Gastrocnemius medialis (tissue), 4 donors: ENCODE measurements around the gene NUMB. TPM values are rescaled to one million over a fixed set of nuclear protein-coding genes. Genes with fewer than 3 reads are reported as not detected.

Experiments used
- ATAC-seq, 2 donors: fragments of 150-250 bp; one replicate each; pipeline ENCODE4 v1.9.1; 2016
- DNase-seq, 2 donors: peaks; one replicate each; pipeline ENCODE4 v3.0.0-alpha.2; 2019
- H3K27ac ChIP-seq, 4 donors: fragments of 200-600 bp; sonication (generic); 1 replicate in 1 of 4; 2 replicates in 3 of 4; pipeline ENCODE4 v1.5.1; 2016 to 2018; ENCODE audit warnings: mild to moderate bottlenecking in 2 of 4, moderate library complexity in 1 of 4
- H3K27me3 ChIP-seq, 3 donors: fragments of 200-600 bp; sonication (generic) in 2 of 3; 1 replicate in 1 of 3; 2 replicates in 2 of 3; pipeline versions ENCODE4 v1.5.1 to v1.6.0; 2016 to 2019; ENCODE audit warnings: mild to moderate bottlenecking in 1 of 3, moderate library complexity in 1 of 3
- H3K36me3 ChIP-seq, 2 donors: fragments of 200-600 bp; sonication (generic) in 1 of 2; one replicate each; pipeline ENCODE4 v1.5.1; 2017 to 2018
- H3K4me1 ChIP-seq, 2 donors: fragments of 200-600 bp; sonication (generic) in 1 of 2; one replicate each; pipeline ENCODE4 v1.5.1; 2016 to 2017; ENCODE audit warnings: mild to moderate bottlenecking in 2 of 2
- H3K4me3 ChIP-seq, 4 donors: fragments of 200-600 bp; sonication (generic) in 3 of 4; 1 replicate in 1 of 4; 2 replicates in 3 of 4; pipeline ENCODE4 v1.5.1; 2016 to 2019; ENCODE audit warnings: mild to moderate bottlenecking in 2 of 4
- H3K9me3 ChIP-seq, 3 donors: fragments of 200-600 bp; sonication (generic) in 2 of 3; 1 replicate in 1 of 3; 2 replicates in 2 of 3; pipeline ENCODE4 v1.5.1; 2016 to 2019
- CTCF ChIP-seq, 5 experiments: fragments of 450-650 bp in 3 of 5; fragments of 200-600 bp in 2 of 5; sonication (generic) in 2 of 5; IDR thresholded peaks in 4 of 5; conservative IDR thresholded peaks in 1 of 5; 1 replicate in 4 of 5; 2 replicates in 1 of 5; pipeline ENCODE4 v1.5.1; 2016 to 2019; ENCODE audit warnings: antibody characterized with exemption in 5 of 5, mild to moderate bottlenecking in 3 of 5, moderate library complexity in 3 of 5
- POLR2A ChIP-seq, 2 donors: fragments of 450-650 bp; IDR thresholded peaks; one replicate each; pipeline ENCODE4 v1.6.1; 2017; ENCODE audit warnings: antibody characterized with exemption in 2 of 2, mild to moderate bottlenecking in 2 of 2, moderate library complexity in 2 of 2
- in situ Hi-C, 4 donors: fragments of 200-750 bp; cut with MboI; loops; one replicate each; pipeline versions ENCODE4 v1.15.0 to v1.8.0; 2017; ENCODE audit warnings: low sequenced_read_pairs in 4 of 4
- intact Hi-C: fragments of 100-400 bp; cut with DNase I; formaldehyde crosslinking; loops from one replicate; pipeline ENCODE4 v1.15.1; 2023; ENCODE audit warnings: low total_unique reads
- total RNA-seq, 4 donors: library from RNA; depleted of rRNA; stranded (reverse); fragments of >200 nt; gene quantifications; one replicate each; pipeline versions ENCODE4 v1.1.0 to v1.2.3, GENCODE V29; 2016

The NUMB gene
- total RNA-seq, 4 donors from 2014 or later, result 14.3 to 29.8 (median 23.6) TPM

GRCh38 chr14:73462815-73463214, 4.5 kb upstream of the NUMB start:
- no peak for DNase-seq
- H3K27ac ChIP-seq, result peak overlapping the region; percentile 11 to 52 (median 40)
- peaks cover 21 to 41% of the 10 kb centered on the region in 2 donors for H3K4me1 ChIP-seq
- no peak for ATAC-seq
- H3K4me3 ChIP-seq, result no peak overlapping the region
- no peaks in the 10 kb centered on the region for H3K36me3 ChIP-seq
- H3K27me3 ChIP-seq, result no peaks in the 10 kb centered on the region
- in situ Hi-C loops (loop anchor here in 2 of 4 donors (10.0 to 25.0 kb wide), 2 partner anchors 288 to 301 kb away; no protein-coding TSS in a partner anchor), intact Hi-C loops (no loop called here)
- no peak for TF ChIP-seq POLR2A (IDR thresholded peaks at IDR 0.05)
- no peaks in the 10 kb centered on the region for H3K9me3 ChIP-seq

GRCh38 chr14:73462048-73462715, 3.8 kb upstream of the NUMB start:
- Histone ChIP-seq H3K9me3 (no peaks in the 10 kb centered on the region), H3K4me3 (peak overlapping the region in 1 of 4 donors; percentile 22)
- intact Hi-C loops, result no loop called here

GRCh38 chr14:73461478-73462047, 3.2 kb upstream of the NUMB start:
- Histone ChIP-seq H3K36me3 (no peaks in the 10 kb centered on the region), H3K4me3 (peak overlapping the region in 1 of 4 donors; percentile 22), H3K27me3 (no peaks in the 10 kb centered on the region), H3K4me1 (peaks cover 28 to 50% of the 10 kb centered on the region in 2 donors), H3K27ac (peak overlapping the region in 3 of 4 donors; percentile 44 to 67 (median 51)), H3K9me3 (no peaks in the 10 kb centered on the region)
- DNase-seq (no peak), ATAC-seq (no peak)
- TF ChIP-seq CTCF (IDR thresholded peaks at IDR 0.05 in 4 of 5, conservative IDR thresholded peaks at IDR 0.05 in 1 of 5), result no peak
- no peak for TF ChIP-seq POLR2A (IDR thresholded peaks at IDR 0.05)
- in situ Hi-C loops, result loop anchor here in 2 of 4 donors (10.0 to 25.0 kb wide), 2 partner anchors 287 to 299 kb away; no protein-coding TSS in a partner anchor
- intact Hi-C loops, result no loop called here

More at GRCh38 chr14:73462048-73462715, 3.8 kb upstream of the NUMB start:
- peaks cover 22 to 44% of the 10 kb centered on the region in 2 donors for H3K4me1 ChIP-seq
- ATAC-seq (no peak), DNase-seq (peak in 1 of 2 donors; percentile 21)
- in situ Hi-C loops, result loop anchor here in 2 of 4 donors (10.0 to 25.0 kb wide), 2 partner anchors 287 to 300 kb away; no protein-coding TSS in a partner anchor
- no peaks in the 10 kb centered on the region for H3K27me3 ChIP-seq
- H3K36me3 ChIP-seq, result no peaks in the 10 kb centered on the region
- peak overlapping the region in 2 of 4 donors; percentile 33 to 51 for H3K27ac ChIP-seq
- TF ChIP-seq POLR2A (IDR thresholded peaks at IDR 0.05), result no peak
- no peak for TF ChIP-seq CTCF (IDR thresholded peaks at IDR 0.05 in 4 of 5, conservative IDR thresholded peaks at IDR 0.05 in 1 of 5)

- Histone ChIP-seq H3K9me3 (no peaks in the 10 kb centered on the region), H3K4me1 (peaks cover 36 to 57% of the 10 kb centered on the region in 2 donors), H3K4me3 (no peak overlapping the region), H3K36me3 (no peaks in the 10 kb centered on the region), H3K27me3 (no peaks in the 10 kb centered on the region), H3K27ac (peak overlapping the region in 3 of 4 donors; percentile 39 to 67 (median 44))
- intact Hi-C loops (no loop called here), in situ Hi-C loops (loop anchor here in 2 of 4 donors (10.0 to 25.0 kb wide), 2 partner anchors 286 to 298 kb away; no protein-coding TSS in a partner anchor)
- TF ChIP-seq POLR2A (IDR thresholded peaks at IDR 0.05) (no peak), CTCF (IDR thresholded peaks at IDR 0.05 in 4 of 5, conservative IDR thresholded peaks at IDR 0.05 in 1 of 5) (no peak)
- no peak for ATAC-seq
- no peak for DNase-seq
Measured at GRCh38 chr14:73460691-73461127, 2.4 kb upstream of the NUMB start.

GRCh38 chr14:73459959-73460358, 1.6 kb upstream of the NUMB start:
- H3K4me3 ChIP-seq, result no peak overlapping the region
- H3K4me1 ChIP-seq, result peaks cover 44 to 64% of the 10 kb centered on the region in 2 donors
- no peaks in the 10 kb centered on the region for H3K9me3 ChIP-seq
- in situ Hi-C loops (loop anchor here in 2 of 4 donors (10.0 to 25.0 kb wide), 2 partner anchors 285 to 298 kb away; no protein-coding TSS in a partner anchor), intact Hi-C loops (no loop called here)
- TF ChIP-seq CTCF (IDR thresholded peaks at IDR 0.05 in 4 of 5, conservative IDR thresholded peaks at IDR 0.05 in 1 of 5) (no peak), POLR2A (IDR thresholded peaks at IDR 0.05) (no peak)
- no peaks in the 10 kb centered on the region for H3K36me3 ChIP-seq
- DNase-seq, result no peak
- ATAC-seq, result no peak
- no peaks in the 10 kb centered on the region for H3K27me3 ChIP-seq
- H3K27ac ChIP-seq, result peak overlapping the region in 3 of 4 donors; percentile 39 to 67 (median 44)
